T follicular helper cell (primary cell): Measurements from ENCODE around the gene SFTPD.
A peak's percentile ranks its signal among the peaks of the same experiment; 100 is the strongest.
"Not testable (repeated sequence)": the region's sequence is repeated elsewhere in the genome, so short reads cannot be mapped to it uniquely, and the experiment has no call there.

ENCODE experiments used
- DNase-seq: peaks from one replicate; pipeline ENCODE4 v3.0.0-alpha.2; 2020; ENCODE audit warnings: low read depth

The SFTPD gene

GRCh38 chr10:79925614-79926013 is 23.3 kb downstream of the SFTPD start:
- DNase-seq: no peak

DNA sequence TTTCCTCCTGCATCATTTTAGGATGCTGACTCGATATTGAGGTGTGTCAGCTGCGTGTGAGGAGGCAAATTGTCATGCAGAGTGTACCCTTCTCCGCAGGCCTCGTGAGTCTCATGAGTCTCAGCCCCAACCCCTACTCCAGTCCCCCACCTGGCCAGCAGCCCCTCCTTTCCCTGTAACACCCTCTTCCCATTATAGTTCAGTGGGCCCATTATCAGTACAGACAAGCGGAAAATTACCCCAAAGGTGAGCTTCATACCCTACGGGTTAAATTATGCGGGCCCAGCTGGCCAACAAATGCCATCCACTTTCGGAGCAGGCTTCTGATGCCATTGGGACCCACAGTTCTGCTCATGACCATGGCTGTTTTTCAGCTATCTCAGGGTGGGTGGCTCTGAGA is 25.2 kb downstream of the SFTPD start:
- DNase-seq: no peak

DNA sequence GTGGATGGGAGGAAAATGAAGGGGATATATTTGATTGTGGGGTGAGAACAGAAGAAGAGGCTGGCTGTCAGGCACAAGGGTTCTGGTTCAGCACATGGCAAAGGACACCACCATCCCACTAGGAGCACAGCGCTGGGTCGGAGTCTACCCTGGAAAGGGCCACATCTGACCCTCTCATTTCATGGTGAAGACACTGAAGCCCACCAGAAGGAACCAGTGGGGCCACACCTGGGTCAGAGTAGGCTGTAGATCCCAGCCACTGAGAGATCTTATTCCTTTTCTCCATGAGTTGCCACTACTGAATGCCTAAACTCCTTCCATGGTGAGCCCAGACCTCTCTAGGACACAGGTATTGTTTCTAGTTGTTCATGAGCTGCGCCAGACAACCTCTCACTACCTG is 25.8 kb downstream of the SFTPD start:
- no peak for DNase-seq

- DNase-seq: not testable (repeated sequence)
Measured at GRCh38 chr10:79922011-79922412, 26.9 kb downstream of the SFTPD start.

GRCh38 chr10:79915838-79916237 is 33.1 kb downstream of the SFTPD start:
- not testable (repeated sequence) for DNase-seq

DNA sequence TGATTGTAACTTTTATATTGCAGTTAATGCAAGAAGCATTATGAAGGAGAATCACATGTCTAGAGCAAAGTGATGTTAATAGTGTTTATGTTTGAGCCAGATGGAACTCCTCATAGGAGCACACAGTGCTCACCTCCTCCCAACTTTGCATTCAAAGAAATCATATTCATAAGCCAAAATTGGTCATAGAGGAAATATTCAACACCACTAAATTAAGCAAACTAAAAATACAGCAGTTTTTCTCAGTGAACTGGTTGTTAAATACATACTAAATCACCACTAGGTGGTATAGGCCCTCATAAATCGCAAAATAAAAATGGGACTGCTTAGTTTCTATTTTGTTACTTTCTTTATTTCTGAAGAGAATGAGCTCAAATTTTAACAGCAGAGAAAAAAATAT is 34.4 kb downstream of the SFTPD start:
- not testable (repeated sequence) for DNase-seq

- DNase-seq: no peak
Measured at GRCh38 chr10:79910836-79911235, 38.1 kb downstream of the SFTPD start.

DNA sequence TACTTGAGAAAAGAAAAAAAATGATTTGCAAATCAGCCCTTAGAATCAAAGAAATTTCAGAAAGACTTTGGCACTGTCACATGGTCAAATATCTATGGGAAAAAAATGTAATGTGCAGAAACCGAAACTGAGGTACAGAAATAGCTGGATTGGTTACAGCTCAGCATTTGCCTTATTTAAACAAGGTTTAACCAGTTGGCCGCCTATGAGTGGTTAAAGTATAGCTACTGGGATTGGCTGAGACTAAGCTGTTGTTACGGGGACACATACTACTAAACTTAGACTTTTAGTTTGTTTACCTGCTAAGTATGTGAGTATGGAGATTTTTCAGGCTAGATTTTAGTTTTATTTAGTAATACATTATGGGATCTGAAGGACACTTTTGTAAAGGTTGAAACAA is 38.6 kb downstream of the SFTPD start:
- no peak for DNase-seq

GRCh38 chr10:79905322-79906314 is 43.3 kb downstream of the SFTPD start:
- DNase-seq: no peak

GRCh38 chr10:79904671-79905321 is 44.1 kb downstream of the SFTPD start:
- peak; percentile 7 for DNase-seq

DNA sequence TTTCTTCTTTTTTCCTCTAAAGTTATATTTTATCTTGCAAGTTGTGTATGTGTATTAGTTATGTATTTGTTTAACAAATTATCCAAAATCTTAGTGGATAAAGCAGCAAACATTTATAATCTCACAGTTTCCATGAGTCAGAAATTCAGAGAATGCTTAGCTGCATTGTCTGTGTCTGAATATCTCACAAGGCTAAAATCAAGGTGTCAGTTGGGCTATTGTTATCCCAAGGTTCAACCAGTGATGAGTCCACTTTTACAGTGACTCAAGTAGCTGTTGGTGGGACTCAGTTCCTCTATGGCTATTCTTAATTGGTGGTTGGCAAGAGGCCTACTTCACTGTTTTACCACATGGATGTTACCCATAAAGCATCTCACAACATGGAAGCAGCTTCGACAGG is 47.3 kb downstream of the SFTPD start:
- DNase-seq: not testable (repeated sequence)

GRCh38 chr10:79898597-79899325 is 50.1 kb downstream of the SFTPD start:
- no peak for DNase-seq

GRCh38 chr10:79892896-79893295 is 56.0 kb downstream of the SFTPD start:
- not testable (repeated sequence) for DNase-seq

- no peak for DNase-seq
Measured at GRCh38 chr10:79890469-79890868, 58.4 kb downstream of the SFTPD start.

- not testable (repeated sequence) for DNase-seq
Measured at GRCh38 chr10:79888984-79889383, 59.9 kb downstream of the SFTPD start.
